Smooth muscle cell (in vitro differentiated cells): ENCODE data around the gene NFRKB. TPM values are rescaled to one million over a fixed set of nuclear protein-coding genes. Genes with fewer than 3 reads are reported as not detected.
"Not testable (repeated sequence)": the region's sequence is repeated elsewhere in the genome, so short reads cannot be mapped to it uniquely, and the experiment has no call there.

Source experiments
- DNase-seq: peaks from one replicate; lab custom pipeline; 2025; ENCODE audit not compliant: unreplicated experiment; lab: John Stamatoyannopoulos, UW
- H2AFZ ChIP-seq: fragments of 200-600 bp; sonication (generic); 2 replicates; pipeline ENCODE4 v1.6.0; 2016; ENCODE audit warnings: antibody characterized with exemption, low read depth, mild to moderate bottlenecking
- H3F3A ChIP-seq: fragments of 200-600 bp; sonication (generic); 2 replicates; pipeline ENCODE4 v1.6.0; 2017; ENCODE audit warnings: antibody characterized with exemption, low read depth
- H3K27ac ChIP-seq: fragments of 200-600 bp; sonication (generic); 2 replicates; pipeline ENCODE4 v1.5.1; 2016; ENCODE audit warnings: low read depth, mild to moderate bottlenecking
- H3K27me3 ChIP-seq: fragments of 200-600 bp; sonication (generic); 2 replicates; pipeline ENCODE4 v1.6.1; 2016; ENCODE audit warnings: low read depth, mild to moderate bottlenecking
- H3K36me3 ChIP-seq: fragments of 200-600 bp; sonication (generic); 2 replicates; pipeline ENCODE4 v1.5.1; 2016; ENCODE audit warnings: low read depth
- H3K4me1 ChIP-seq: fragments of 200-600 bp; sonication (generic); 2 replicates; pipeline ENCODE4 v1.5.1; 2016; ENCODE audit warnings: low read depth
- H3K4me2 ChIP-seq: fragments of 200-600 bp; sonication (generic); 2 replicates; pipeline ENCODE4 v1.6.0; 2016; ENCODE audit warnings: mild to moderate bottlenecking
- H3K4me3 ChIP-seq: fragments of 200-600 bp; sonication (generic); 2 replicates; pipeline ENCODE4 v1.5.1; 2016; ENCODE audit warnings: mild to moderate bottlenecking
- H3K79me2 ChIP-seq: fragments of 200-600 bp; sonication (generic); 2 replicates; pipeline ENCODE4 v1.6.0; 2016; ENCODE audit warnings: low read depth, mild to moderate bottlenecking
- H3K9ac ChIP-seq: fragments of 200-600 bp; sonication (generic); 2 replicates; pipeline ENCODE4 v1.6.0; 2016; ENCODE audit warnings: low read depth
- H3K9me3 ChIP-seq: fragments of 200-600 bp; sonication (generic); replicated peaks from 2 replicates; pipeline ENCODE4 v1.5.1; 2016; ENCODE audit warnings: low read depth
- H4K20me1 ChIP-seq: fragments of 200-600 bp; sonication (generic); 2 replicates; pipeline ENCODE4 v1.6.0; 2016; ENCODE audit warnings: low read depth
- CTCF ChIP-seq: fragments of 200-600 bp; sonication (generic); IDR thresholded peaks from 2 replicates; pipeline ENCODE4 v1.5.1; 2017; ENCODE audit warnings: borderline replicate concordance, mild to moderate bottlenecking, antibody characterized with exemption; ENCODE audit not compliant: insufficient read depth, poor library complexity, severe bottlenecking
- WGBS: methylation state at CpG from one replicate; pipeline ENCODE4 v1.1.7; 2016; ENCODE audit warnings: low lambda C conversion rate; 5-methylcytosine and 5-hydroxymethylcytosine counted together
- polyA plus RNA-seq: library from polyadenylated mRNA; unstranded; fragments of >200 nt; fragmentation: Nextera tagmentation; extraction: Ambion mirVana; gene quantifications from 2 replicates; pipeline ENCODE4 v1.2.1, GENCODE V29; 2016
- total RNA-seq: library from RNA; depleted of rRNA; stranded (reverse); fragments of >200 nt; gene quantifications from 2 replicates; pipeline ENCODE4 v1.2.3, GENCODE V29; 2014

Gene NFRKB
- total and polyA plus RNA-seq, 2 experiments from 2014 or later = 9.9 to 18.5 TPM

- no peak overlapping the region for H2AFZ ChIP-seq
- 93% methylated on average over 3 of the region's 3 CpGs for WGBS
Measured at GRCh38 chr11:129880311-129880710, 15.1 kb downstream of the NFRKB start.

GRCh38 chr11:129871914-129872313 is 23.5 kb downstream of the NFRKB start:
- peaks cover 22% of the 10 kb centered on the region for H3K36me3 ChIP-seq
- no peaks in the 10 kb centered on the region for H3K27me3 ChIP-seq
- no peak overlapping the region for H3K27ac ChIP-seq
- H3K4me3 ChIP-seq = no peak overlapping the region
- no peak overlapping the region for H3K4me2 ChIP-seq
- no peak overlapping the region for H2AFZ ChIP-seq
- DNase-seq = no peak
- peaks cover 9% of the 10 kb centered on the region for H4K20me1 ChIP-seq
- no peak for TF ChIP-seq CTCF
- H3K9me3 ChIP-seq = no peaks in the 10 kb centered on the region
- no peaks in the 10 kb centered on the region for H3K4me1 ChIP-seq
- WGBS = 96% methylated on average over 7 of the region's 7 CpGs
- H3F3A ChIP-seq = no peaks in the 10 kb centered on the region
- no peak overlapping the region for H3K9ac ChIP-seq
- no peaks in the 10 kb centered on the region for H3K79me2 ChIP-seq

More at GRCh38 chr11:129880311-129880710, 15.1 kb downstream of the NFRKB start:
- Histone ChIP-seq H3F3A (no peaks in the 10 kb centered on the region), H4K20me1 (peaks cover 5% of the 10 kb centered on the region), H3K4me3 (no peak overlapping the region), H3K9me3 (no peaks in the 10 kb centered on the region), H3K4me2 (no peak overlapping the region), H3K79me2 (no peaks in the 10 kb centered on the region), H3K27me3 (no peaks in the 10 kb centered on the region), H3K36me3 (peaks cover 17% of the 10 kb centered on the region), H3K4me1 (no peaks in the 10 kb centered on the region), H3K9ac (no peak overlapping the region), H3K27ac (no peak overlapping the region)
- no peak for DNase-seq
- TF ChIP-seq CTCF = no peak

- DNase-seq = not testable (repeated sequence)
Measured at GRCh38 chr11:129868626-129869025, 26.8 kb downstream of the NFRKB start.

GRCh38 chr11:129866311-129866710 is 29.1 kb downstream of the NFRKB start:
- Histone ChIP-seq H3K4me1 (peaks cover 5% of the 10 kb centered on the region), H3K27ac (no peak overlapping the region), H3K9ac (no peak overlapping the region), H4K20me1 (peaks cover 9% of the 10 kb centered on the region), H2AFZ (no peak overlapping the region), H3K27me3 (no peaks in the 10 kb centered on the region), H3K4me3 (no peak overlapping the region), H3K4me2 (no peak overlapping the region), H3K36me3 (peaks cover 17% of the 10 kb centered on the region), H3K79me2 (no peaks in the 10 kb centered on the region), H3F3A (peaks cover 3% of the 10 kb centered on the region), H3K9me3 (no peaks in the 10 kb centered on the region)
- 81% methylated on average over 3 of the region's 3 CpGs for WGBS
- no peak for TF ChIP-seq CTCF
- DNase-seq = no peak

More at GRCh38 chr11:129868626-129869025, 26.8 kb downstream of the NFRKB start:
- not testable (repeated sequence) for H3K9me3 ChIP-seq, H3F3A ChIP-seq, H3K4me3 ChIP-seq, H3K4me1 ChIP-seq, H3K4me2 ChIP-seq, H3K9ac ChIP-seq, H3K27me3 ChIP-seq, H3K79me2 ChIP-seq, H4K20me1 ChIP-seq, H3K27ac ChIP-seq, H2AFZ ChIP-seq
- peaks cover 22% of the 10 kb centered on the region for H3K36me3 ChIP-seq
- WGBS = 57% methylated on average over 16 of the region's 16 CpGs
